ENCODE results near the gene GGTLC1.
"Not testable (repeated sequence)": the region's sequence is repeated elsewhere in the genome, so short reads cannot be mapped to it uniquely, and the experiment has no call there.

GGTLC1 gene

GRCh38 chr20:24007758-24008157 lies 19.2 kb upstream of the GGTLC1 start:
- H3K27me3 ChIP-seq (ENCODE audit: control insufficient read depth, insufficient read depth, low read length): no peaks in the 10 kb centered on the region
- H3K4me3 ChIP-seq (ENCODE audit: low read length): no peak overlapping the region
- peaks cover 11% of the 10 kb centered on the region for H3K4me1 ChIP-seq (ENCODE audit: control insufficient read depth, low read depth, low read length)
- no peaks in the 10 kb centered on the region for H3K36me3 ChIP-seq (ENCODE audit: control insufficient read depth, low read depth, low read length)
- H3K9ac ChIP-seq (ENCODE audit: low read length): no peak overlapping the region
- H3K9me3 ChIP-seq (ENCODE audit: control insufficient read depth, low read depth, low read length): no peaks in the 10 kb centered on the region
- H3K27ac ChIP-seq (ENCODE audit: low read length): no peak overlapping the region

- no peaks in the 10 kb centered on the region for H3K36me3 ChIP-seq (ENCODE audit: control insufficient read depth, low read depth, low read length)
- peaks cover 11% of the 10 kb centered on the region for H3K4me1 ChIP-seq (ENCODE audit: control insufficient read depth, low read depth, low read length)
- H3K9me3 ChIP-seq (ENCODE audit: control insufficient read depth, low read depth, low read length): no peaks in the 10 kb centered on the region
- no peak overlapping the region for H3K27ac ChIP-seq (ENCODE audit: low read length)
- no peak overlapping the region for H3K9ac ChIP-seq (ENCODE audit: low read length)
- H3K4me3 ChIP-seq (ENCODE audit: low read length): no peak overlapping the region
- no peaks in the 10 kb centered on the region for H3K27me3 ChIP-seq (ENCODE audit: control insufficient read depth, insufficient read depth, low read length)
These were observed 18.6 kb upstream of the GGTLC1 start for GRCh38 chr20:24007073-24007595.

- Histone ChIP-seq H3K9me3 (ENCODE audit: control insufficient read depth, low read depth, low read length) (no peaks in the 10 kb centered on the region), H3K4me1 (ENCODE audit: control insufficient read depth, low read depth, low read length) (peaks cover 11% of the 10 kb centered on the region), H3K4me3 (ENCODE audit: low read length) (no peak overlapping the region), H3K27ac (ENCODE audit: low read length) (no peak overlapping the region), H3K27me3 (ENCODE audit: control insufficient read depth, insufficient read depth, low read length) (no peaks in the 10 kb centered on the region), H3K36me3 (ENCODE audit: control insufficient read depth, low read depth, low read length) (no peaks in the 10 kb centered on the region), H3K9ac (ENCODE audit: low read length) (no peak overlapping the region)
These were observed 18.0 kb upstream of the GGTLC1 start for GRCh38 chr20:24006626-24007025.

GRCh38 chr20:24004471-24004870 lies 15.9 kb upstream of the GGTLC1 start:
- H3K27ac ChIP-seq (ENCODE audit: low read length): no peak overlapping the region
- H3K4me3 ChIP-seq (ENCODE audit: low read length): no peak overlapping the region
- H3K9me3 ChIP-seq (ENCODE audit: control insufficient read depth, low read depth, low read length): no peaks in the 10 kb centered on the region

GRCh38 chr20:24002896-24003295 lies 14.3 kb upstream of the GGTLC1 start:
- Histone ChIP-seq H3K9ac (ENCODE audit: low read length) (no peak overlapping the region), H3K27me3 (ENCODE audit: control insufficient read depth, insufficient read depth, low read length) (no peaks in the 10 kb centered on the region), H3K36me3 (ENCODE audit: control insufficient read depth, low read depth, low read length) (no peaks in the 10 kb centered on the region), H3K9me3 (ENCODE audit: control insufficient read depth, low read depth, low read length) (no peaks in the 10 kb centered on the region), H3K4me1 (ENCODE audit: control insufficient read depth, low read depth, low read length) (peaks cover 11% of the 10 kb centered on the region), H3K27ac (ENCODE audit: low read length) (no peak overlapping the region), H3K4me3 (ENCODE audit: low read length) (no peak overlapping the region)

More at GRCh38 chr20:24004471-24004870, 15.9 kb upstream of the GGTLC1 start:
- H3K4me1 ChIP-seq (ENCODE audit: control insufficient read depth, low read depth, low read length): peaks cover 11% of the 10 kb centered on the region
- H3K36me3 ChIP-seq (ENCODE audit: control insufficient read depth, low read depth, low read length): no peaks in the 10 kb centered on the region
- no peak overlapping the region for H3K9ac ChIP-seq (ENCODE audit: low read length)
- H3K27me3 ChIP-seq (ENCODE audit: control insufficient read depth, insufficient read depth, low read length): no peaks in the 10 kb centered on the region

- peaks cover 11% of the 10 kb centered on the region for H3K4me1 ChIP-seq (ENCODE audit: control insufficient read depth, low read depth, low read length)
- H3K9ac ChIP-seq (ENCODE audit: low read length): no peak overlapping the region
- no peak overlapping the region for H3K27ac ChIP-seq (ENCODE audit: low read length)
- no peaks in the 10 kb centered on the region for H3K9me3 ChIP-seq (ENCODE audit: control insufficient read depth, low read depth, low read length)
- no peak overlapping the region for H3K4me3 ChIP-seq (ENCODE audit: low read length)
- H3K27me3 ChIP-seq (ENCODE audit: control insufficient read depth, insufficient read depth, low read length): no peaks in the 10 kb centered on the region
- H3K36me3 ChIP-seq (ENCODE audit: control insufficient read depth, low read depth, low read length): no peaks in the 10 kb centered on the region
These were observed 13.3 kb upstream of the GGTLC1 start for GRCh38 chr20:24001712-24002405.

GRCh38 chr20:23998844-23999243 lies 10.3 kb upstream of the GGTLC1 start:
- Histone ChIP-seq H3K4me1 (ENCODE audit: control insufficient read depth, low read depth, low read length) (no peaks in the 10 kb centered on the region), H3K4me3 (ENCODE audit: low read length) (no peak overlapping the region), H3K9ac (ENCODE audit: low read length) (no peak overlapping the region), H3K36me3 (ENCODE audit: control insufficient read depth, low read depth, low read length) (no peaks in the 10 kb centered on the region), H3K27me3 (ENCODE audit: control insufficient read depth, insufficient read depth, low read length) (no peaks in the 10 kb centered on the region), H3K9me3 (ENCODE audit: control insufficient read depth, low read depth, low read length) (no peaks in the 10 kb centered on the region), H3K27ac (ENCODE audit: low read length) (no peak overlapping the region)

GRCh38 chr20:23998392-23998791 lies 9.8 kb upstream of the GGTLC1 start:
- H3K27me3 ChIP-seq (ENCODE audit: control insufficient read depth, insufficient read depth, low read length): no peaks in the 10 kb centered on the region
- H3K4me3 ChIP-seq (ENCODE audit: low read length): no peak overlapping the region
- H3K9me3 ChIP-seq (ENCODE audit: control insufficient read depth, low read depth, low read length): no peaks in the 10 kb centered on the region
- no peak overlapping the region for H3K27ac ChIP-seq (ENCODE audit: low read length)
- H3K4me1 ChIP-seq (ENCODE audit: control insufficient read depth, low read depth, low read length): no peaks in the 10 kb centered on the region
- no peak overlapping the region for H3K9ac ChIP-seq (ENCODE audit: low read length)
- no peaks in the 10 kb centered on the region for H3K36me3 ChIP-seq (ENCODE audit: control insufficient read depth, low read depth, low read length)

- Histone ChIP-seq H3K27ac (ENCODE audit: low read length) (no peak overlapping the region), H3K9ac (ENCODE audit: low read length) (no peak overlapping the region), H3K27me3 (ENCODE audit: control insufficient read depth, insufficient read depth, low read length) (no peaks in the 10 kb centered on the region), H3K9me3 (ENCODE audit: control insufficient read depth, low read depth, low read length) (no peaks in the 10 kb centered on the region), H3K4me3 (ENCODE audit: low read length) (no peak overlapping the region), H3K36me3 (ENCODE audit: control insufficient read depth, low read depth, low read length) (no peaks in the 10 kb centered on the region), H3K4me1 (ENCODE audit: control insufficient read depth, low read depth, low read length) (no peaks in the 10 kb centered on the region)
These were observed 7.5 kb upstream of the GGTLC1 start for GRCh38 chr20:23995905-23996666.

GRCh38 chr20:23995291-23995690 lies 6.7 kb upstream of the GGTLC1 start:
- H3K4me1 ChIP-seq (ENCODE audit: control insufficient read depth, low read depth, low read length); H3K4me3 ChIP-seq (ENCODE audit: low read length); H3K9me3 ChIP-seq (ENCODE audit: control insufficient read depth, low read depth, low read length); H3K36me3 ChIP-seq (ENCODE audit: control insufficient read depth, low read depth, low read length); H3K27ac ChIP-seq (ENCODE audit: low read length); H3K27me3 ChIP-seq (ENCODE audit: control insufficient read depth, insufficient read depth, low read length); H3K9ac ChIP-seq (ENCODE audit: low read length): not testable (repeated sequence)

- H3K4me1 ChIP-seq (ENCODE audit: control insufficient read depth, low read depth, low read length): not testable (repeated sequence)
These were observed 5.5 kb upstream of the GGTLC1 start for GRCh38 chr20:23994001-23994633.

More at GRCh38 chr20:23994001-23994633, 5.5 kb upstream of the GGTLC1 start:
- H3K27me3 ChIP-seq (ENCODE audit: control insufficient read depth, insufficient read depth, low read length); H3K9ac ChIP-seq (ENCODE audit: low read length); H3K36me3 ChIP-seq (ENCODE audit: control insufficient read depth, low read depth, low read length); H3K27ac ChIP-seq (ENCODE audit: low read length); H3K4me3 ChIP-seq (ENCODE audit: low read length); H3K9me3 ChIP-seq (ENCODE audit: control insufficient read depth, low read depth, low read length): not testable (repeated sequence)
